ENCODE data around the gene LPP. TPM values are rescaled to one million over a fixed set of nuclear protein-coding genes. Genes with fewer than 3 reads are reported as not detected.

LPP gene
- total RNA-seq, 1 experiment from 2014 or later = 20.4 TPM

GRCh38 chr3:188306435-188307005 lies 152.6 kb downstream of the LPP start:
- no peaks in the 10 kb centered on the region for H3K27me3 ChIP-seq (ENCODE audit: low read length)
- no peak for DNase-seq
- CTCF ChIA-PET = no interaction called here
- TF ChIP-seq EZH2phosphoT487 (IDR thresholded peaks at IDR 0.05; ENCODE audit: borderline replicate concordance, low read length) = no peak
- no peak for TF ChIP-seq EZH2 (IDR thresholded peaks at IDR 0.05; ENCODE audit: low read length, unreplicated experiment)
- TF ChIP-seq CTCF (conservative IDR thresholded peaks at IDR 0.05; ENCODE audit: low read depth, low read length) = no peak
- no peaks in the 10 kb centered on the region for H3F3A ChIP-seq (ENCODE audit: low read length, unreplicated experiment)
- no peak overlapping the region for H2AFZ ChIP-seq (ENCODE audit: low read length)
- H3K9me3 ChIP-seq (ENCODE audit: low read length) = no peaks in the 10 kb centered on the region
- no peak overlapping the region for H3K27ac ChIP-seq (ENCODE audit: low read length)
- H4K20me1 ChIP-seq (ENCODE audit: low read length) = no peaks in the 10 kb centered on the region
- POLR2A ChIA-PET (ENCODE audit: unreplicated experiment) = no interaction called here
- BruUV-seq (replicated peaks) = no TSS peak
- ATAC-seq = no peak
- no peaks in the 10 kb centered on the region for H3K9me2 ChIP-seq (replicated peaks; ENCODE audit: low read length)
- no peak overlapping the region for H3K9ac ChIP-seq (ENCODE audit: low read length)
- H3K4me1 ChIP-seq (ENCODE audit: insufficient read depth, low read length) = peaks cover 16% of the 10 kb centered on the region
- H3K79me2 ChIP-seq (ENCODE audit: low read length) = no peaks in the 10 kb centered on the region
- intact Hi-C loops (cut with micrococcal nuclease) = no loop called here
- no peaks in the 10 kb centered on the region for H3K36me3 ChIP-seq (ENCODE audit: low read depth, low read length)
- H3K4me2 ChIP-seq (ENCODE audit: low read length) = no peak overlapping the region
- H3K4me3 ChIP-seq (ENCODE audit: low read length) = no peak overlapping the region

- Histone ChIP-seq H3K9me3 (ENCODE audit: low read length) (no peaks in the 10 kb centered on the region), H3K79me2 (ENCODE audit: low read length) (no peaks in the 10 kb centered on the region), H3K4me3 (ENCODE audit: low read length) (no peak overlapping the region), H2AFZ (ENCODE audit: low read length) (no peak overlapping the region), H3K4me2 (ENCODE audit: low read length) (no peak overlapping the region), H3F3A (ENCODE audit: low read length, unreplicated experiment) (no peaks in the 10 kb centered on the region), H3K36me3 (ENCODE audit: low read depth, low read length) (no peaks in the 10 kb centered on the region), H3K9me2 (replicated peaks; ENCODE audit: low read length) (no peaks in the 10 kb centered on the region), H3K9ac (ENCODE audit: low read length) (no peak overlapping the region), H4K20me1 (ENCODE audit: low read length) (no peaks in the 10 kb centered on the region), H3K4me1 (ENCODE audit: insufficient read depth, low read length) (no peaks in the 10 kb centered on the region), H3K27me3 (ENCODE audit: low read length) (no peaks in the 10 kb centered on the region), H3K27ac (ENCODE audit: low read length) (no peak overlapping the region)
- CTCF ChIA-PET = no interaction called here
- intact Hi-C loops (cut with micrococcal nuclease) = no loop called here
- DNase-seq (no peak), ATAC-seq (no peak)
- POLR2A ChIA-PET (ENCODE audit: unreplicated experiment) = no interaction called here
- TF ChIP-seq EZH2 (IDR thresholded peaks at IDR 0.05; ENCODE audit: low read length, unreplicated experiment) (no peak), CTCF (conservative IDR thresholded peaks at IDR 0.05; ENCODE audit: low read depth, low read length) (no peak), EZH2phosphoT487 (IDR thresholded peaks at IDR 0.05; ENCODE audit: borderline replicate concordance, low read length) (no peak)
- no TSS peak for BruUV-seq (replicated peaks)
These were observed 155.7 kb downstream of the LPP start for GRCh38 chr3:188309437-188310269.

- Histone ChIP-seq H3K4me3 (ENCODE audit: low read length) (no peak overlapping the region), H3K9me2 (replicated peaks; ENCODE audit: low read length) (no peaks in the 10 kb centered on the region), H2AFZ (ENCODE audit: low read length) (no peak overlapping the region), H3K79me2 (ENCODE audit: low read length) (no peaks in the 10 kb centered on the region), H3K4me2 (ENCODE audit: low read length) (no peak overlapping the region), H4K20me1 (ENCODE audit: low read length) (no peaks in the 10 kb centered on the region), H3K27ac (ENCODE audit: low read length) (no peak overlapping the region), H3K27me3 (ENCODE audit: low read length) (no peaks in the 10 kb centered on the region), H3K9ac (ENCODE audit: low read length) (no peak overlapping the region), H3K4me1 (ENCODE audit: insufficient read depth, low read length) (no peaks in the 10 kb centered on the region), H3K9me3 (ENCODE audit: low read length) (no peaks in the 10 kb centered on the region), H3K36me3 (ENCODE audit: low read depth, low read length) (no peaks in the 10 kb centered on the region), H3F3A (ENCODE audit: low read length, unreplicated experiment) (no peaks in the 10 kb centered on the region)
- ChIA-PET CTCF (no interaction called here), POLR2A (ENCODE audit: unreplicated experiment) (no interaction called here)
- no peak for ATAC-seq
- DNase-seq = no peak
- no peak for TF ChIP-seq EZH2 (IDR thresholded peaks at IDR 0.05; ENCODE audit: low read length, unreplicated experiment)
- no peak for TF ChIP-seq EZH2phosphoT487 (IDR thresholded peaks at IDR 0.05; ENCODE audit: borderline replicate concordance, low read length)
- TF ChIP-seq CTCF (conservative IDR thresholded peaks at IDR 0.05; ENCODE audit: low read depth, low read length) = no peak
- no TSS peak for BruUV-seq (replicated peaks)
- intact Hi-C loops (cut with micrococcal nuclease) = no loop called here
These were observed 156.3 kb downstream of the LPP start for GRCh38 chr3:188310270-188310710.

All from PC-3 (cell line).